HEK293 (cell line): Measurements from ENCODE around the gene ERMP1.

Source experiments
- GFI1B ChIP-seq: fragments of 450-650 bp; formaldehyde crosslinking; IDR thresholded peaks from 2 replicates; pipeline ENCODE4 v1.5.1; 2016; ENCODE audit warnings: missing biosample characterization, missing genetic modification characterization
- IKZF3 ChIP-seq: fragments of 450-650 bp; IDR thresholded peaks from 2 replicates; pipeline ENCODE4 v1.5.0; 2018; ENCODE audit warnings: missing biosample characterization, mild to moderate bottlenecking, missing genetic modification characterization, moderate library complexity
- KLF17 ChIP-seq: fragments of 450-650 bp; formaldehyde crosslinking; IDR thresholded peaks from 2 replicates; pipeline ENCODE4 v1.5.1; 2016; ENCODE audit warnings: missing biosample characterization, missing genetic modification characterization
- SCRT2 ChIP-seq: fragments of 450-650 bp; formaldehyde crosslinking; IDR thresholded peaks from 2 replicates; pipeline ENCODE4 v1.5.1; 2016; ENCODE audit warnings: missing biosample characterization, missing genetic modification characterization
- ZBTB20 ChIP-seq: fragments of 450-650 bp; formaldehyde crosslinking; IDR thresholded peaks from 2 replicates; pipeline ENCODE4 v1.5.1; 2016; ENCODE audit warnings: missing biosample characterization, missing genetic modification characterization
- ZBTB6 ChIP-seq: fragments of 450-650 bp; formaldehyde crosslinking; IDR thresholded peaks from 2 replicates; pipeline ENCODE4 v1.5.1; 2017; ENCODE audit warnings: missing biosample characterization, missing genetic modification characterization
- ZBTB8A ChIP-seq: fragments of 450-650 bp; formaldehyde crosslinking; IDR thresholded peaks from 2 replicates; pipeline ENCODE4 v1.5.1; 2016; ENCODE audit warnings: missing biosample characterization, missing genetic modification characterization
- ZNF16 ChIP-seq: fragments of 450-650 bp; formaldehyde crosslinking; IDR thresholded peaks from 2 replicates; pipeline ENCODE4 v1.5.1; 2016; ENCODE audit warnings: low read depth, missing biosample characterization, missing genetic modification characterization
- ZNF169 ChIP-seq: fragments of 450-650 bp; formaldehyde crosslinking; IDR thresholded peaks from 2 replicates; pipeline ENCODE4 v1.5.1; 2016; ENCODE audit warnings: missing biosample characterization, missing genetic modification characterization
- ZNF221 ChIP-seq: fragments of 450-650 bp; formaldehyde crosslinking; IDR thresholded peaks from 2 replicates; pipeline ENCODE4 v1.5.1; 2017; ENCODE audit warnings: missing biosample characterization, missing genetic modification characterization, borderline replicate concordance
- ZNF223 ChIP-seq: fragments of 450-650 bp; formaldehyde crosslinking; IDR thresholded peaks from 2 replicates; pipeline ENCODE4 v1.5.1; 2016; ENCODE audit warnings: missing biosample characterization, missing genetic modification characterization
- ZNF23 ChIP-seq: fragments of 450-650 bp; formaldehyde crosslinking; IDR thresholded peaks from 2 replicates; pipeline ENCODE4 v1.5.1; 2016; ENCODE audit warnings: missing biosample characterization, missing genetic modification characterization, borderline replicate concordance
- ZNF292 ChIP-seq: fragments of 450-650 bp; formaldehyde crosslinking; IDR thresholded peaks from 2 replicates; pipeline ENCODE4 v1.5.1; 2016; ENCODE audit warnings: low read depth, missing biosample characterization, missing genetic modification characterization, borderline replicate concordance
- ZNF350 ChIP-seq: fragments of 450-650 bp; formaldehyde crosslinking; IDR thresholded peaks from 2 replicates; pipeline ENCODE4 v1.5.0; 2017; ENCODE audit warnings: missing biosample characterization, mild to moderate bottlenecking, missing genetic modification characterization
- ZNF37A ChIP-seq: fragments of 450-650 bp; IDR thresholded peaks from 2 replicates; pipeline ENCODE4 v1.5.1; 2018; ENCODE audit warnings: missing biosample characterization, missing genetic modification characterization
- ZNF48 ChIP-seq: fragments of 450-650 bp; formaldehyde crosslinking; IDR thresholded peaks from 2 replicates; pipeline ENCODE4 v1.5.1; 2016; ENCODE audit warnings: missing biosample characterization, missing genetic modification characterization
- ZNF558 ChIP-seq: fragments of 450-650 bp; formaldehyde crosslinking; IDR thresholded peaks from 2 replicates; pipeline ENCODE4 v1.5.1; 2016; ENCODE audit warnings: missing biosample characterization, missing genetic modification characterization
- ZNF560 ChIP-seq: fragments of 450-650 bp; formaldehyde crosslinking; IDR thresholded peaks from 2 replicates; pipeline ENCODE4 v1.5.1; 2017; ENCODE audit warnings: missing biosample characterization, missing genetic modification characterization, borderline replicate concordance
- ZNF571 ChIP-seq: fragments of 450-650 bp; formaldehyde crosslinking; IDR thresholded peaks from 2 replicates; pipeline ENCODE4 v1.5.0; 2017; ENCODE audit warnings: missing biosample characterization, missing genetic modification characterization
- ZNF639 ChIP-seq: fragments of 450-650 bp; formaldehyde crosslinking; IDR thresholded peaks from 2 replicates; pipeline ENCODE4 v1.5.1; 2016; ENCODE audit warnings: missing biosample characterization, missing genetic modification characterization
- ZNF654 ChIP-seq: fragments of 450-650 bp; formaldehyde crosslinking; IDR thresholded peaks from 2 replicates; pipeline ENCODE4 v1.5.1; 2016; ENCODE audit warnings: low read depth, missing biosample characterization, missing genetic modification characterization
- ZNF768 ChIP-seq: fragments of 450-650 bp; formaldehyde crosslinking; IDR thresholded peaks from 2 replicates; pipeline ENCODE4 v1.5.1; 2018; ENCODE audit warnings: missing biosample characterization, mild to moderate bottlenecking, missing genetic modification characterization
- ZSCAN16 ChIP-seq: fragments of 450-650 bp; formaldehyde crosslinking; IDR thresholded peaks from 2 replicates; pipeline ENCODE4 v1.5.1; 2016; ENCODE audit warnings: missing biosample characterization, missing genetic modification characterization
- ZSCAN5A ChIP-seq: fragments of 450-650 bp; formaldehyde crosslinking; IDR thresholded peaks from 2 replicates; pipeline ENCODE4 v1.5.1; 2016; ENCODE audit warnings: missing biosample characterization, missing genetic modification characterization
- TF ChIP-seq, protein P1 (sequence below): fragments of 450-650 bp; formaldehyde crosslinking; IDR thresholded peaks from 2 replicates; pipeline ENCODE4 v1.5.1; 2016; ENCODE audit warnings: missing biosample characterization, missing genetic modification characterization, borderline replicate concordance
- TF ChIP-seq, protein P2 (sequence below): fragments of 450-650 bp; formaldehyde crosslinking; IDR thresholded peaks from 2 replicates; pipeline ENCODE4 v1.5.1; 2016; ENCODE audit warnings: missing biosample characterization, missing genetic modification characterization, low read depth
- TF ChIP-seq, protein P3 (sequence below): fragments of 450-650 bp; formaldehyde crosslinking; IDR thresholded peaks from 2 replicates; pipeline ENCODE4 v1.5.1; 2016; ENCODE audit warnings: missing biosample characterization, missing genetic modification characterization
- TF ChIP-seq, protein P4 (sequence below): fragments of 450-650 bp; formaldehyde crosslinking; optimal IDR thresholded peaks from 2 replicates; pipeline ENCODE3; 2016; ENCODE audit warnings: missing biosample characterization, mild to moderate bottlenecking, missing genetic modification characterization

The ERMP1 gene

DNA sequence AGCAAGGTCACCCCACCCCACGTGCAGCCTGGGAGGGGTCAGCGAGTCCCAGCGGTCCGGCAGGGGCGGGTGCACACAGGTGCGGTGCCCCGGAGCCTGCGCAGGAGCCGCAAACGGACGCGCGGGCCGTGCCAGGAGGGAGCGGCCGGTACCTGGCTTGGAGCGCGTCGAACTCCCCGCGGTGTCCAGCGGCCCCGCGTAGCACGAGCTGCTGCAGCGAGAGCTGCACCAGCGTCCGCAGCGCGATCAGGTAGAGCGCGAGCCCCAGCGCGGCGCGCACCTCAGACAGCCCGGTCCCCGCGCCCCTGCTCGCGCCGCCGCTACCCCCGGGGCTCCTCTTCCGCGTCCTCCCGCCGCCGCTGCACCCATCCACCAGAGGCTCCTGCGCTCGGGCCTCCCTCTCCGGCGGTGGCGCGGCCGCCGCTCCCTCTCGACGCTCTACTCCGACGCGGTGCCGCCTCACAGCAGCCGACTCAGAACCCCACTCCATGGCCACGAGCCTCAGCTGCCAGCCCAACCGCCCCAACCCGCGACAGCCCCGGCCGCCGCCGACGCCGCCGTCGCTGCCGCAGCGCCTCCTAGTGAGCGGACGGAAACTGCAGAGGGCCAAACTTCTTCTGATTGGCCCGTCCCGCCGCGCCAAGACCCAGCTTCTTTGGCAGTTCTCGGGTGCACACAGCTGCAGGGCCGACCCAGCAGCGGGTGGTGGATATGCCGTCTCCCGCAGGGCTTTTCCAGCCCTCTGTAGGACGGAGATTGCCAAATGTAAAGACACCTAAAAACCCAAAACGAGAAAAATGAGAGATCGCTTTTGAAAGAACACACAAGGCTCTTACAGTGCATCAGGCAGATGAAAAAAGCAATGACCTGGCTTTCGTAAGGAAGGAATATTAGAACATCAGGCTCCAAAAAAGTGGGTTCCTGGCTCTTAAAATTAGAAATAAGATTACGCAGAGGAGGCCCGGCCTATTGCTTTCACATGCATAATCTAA is at the start of gene ERMP1 (continued):
- TF ChIP-seq ZNF292 (tag by site-specific recombination) (no peak), ZNF768 (tag by site-specific recombination) (no peak), GFI1B (no peak), KLF17 (tag by site-specific recombination) (0 out of 2 replicates have a peak, but pooled peaks have one; percentile 23), ZNF654 (tag by site-specific recombination) (no peak), ZNF37A (tag by site-specific recombination) (no peak), SCRT2 (tag by site-specific recombination) (no peak), IKZF3 (tag by site-specific recombination) (no peak), ZSCAN5A (tag by site-specific recombination) (0 out of 2 replicates have a peak, but pooled peaks have one; percentile 7), ZSCAN16 (tag by site-specific recombination) (no peak), ZNF48 (tag by site-specific recombination) (no peak), ZNF169 (tag by site-specific recombination) (no peak), ZBTB8A (tag by site-specific recombination) (peak; percentile 64), ZNF223 (tag by site-specific recombination) (no peak), ZNF221 (tag by site-specific recombination) (no peak), ZBTB20 (tag by site-specific recombination) (peak; percentile 65), ZNF558 (tag by site-specific recombination) (no peak), ZNF16 (tag by site-specific recombination) (no peak), ZNF350 (tag by site-specific recombination) (no peak), ZNF23 (tag by site-specific recombination) (no peak), ZNF639 (tag by site-specific recombination) (no peak), ZNF571 (tag by site-specific recombination) (no peak), ZNF560 (no peak), ZBTB6 (tag by site-specific recombination) (no peak; the same call in 1 of the 2 replicates)
- TF ChIP-seq, protein P1, sequence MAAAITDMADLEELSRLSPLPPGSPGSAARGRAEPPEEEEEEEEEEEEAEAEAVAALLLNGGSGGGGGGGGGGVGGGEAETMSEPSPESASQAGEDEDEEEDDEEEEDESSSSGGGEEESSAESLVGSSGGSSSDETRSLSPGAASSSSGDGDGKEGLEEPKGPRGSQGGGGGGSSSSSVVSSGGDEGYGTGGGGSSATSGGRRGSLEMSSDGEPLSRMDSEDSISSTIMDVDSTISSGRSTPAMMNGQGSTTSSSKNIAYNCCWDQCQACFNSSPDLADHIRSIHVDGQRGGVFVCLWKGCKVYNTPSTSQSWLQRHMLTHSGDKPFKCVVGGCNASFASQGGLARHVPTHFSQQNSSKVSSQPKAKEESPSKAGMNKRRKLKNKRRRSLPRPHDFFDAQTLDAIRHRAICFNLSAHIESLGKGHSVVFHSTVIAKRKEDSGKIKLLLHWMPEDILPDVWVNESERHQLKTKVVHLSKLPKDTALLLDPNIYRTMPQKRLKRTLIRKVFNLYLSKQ = no peak
- TF ChIP-seq, protein P2, sequence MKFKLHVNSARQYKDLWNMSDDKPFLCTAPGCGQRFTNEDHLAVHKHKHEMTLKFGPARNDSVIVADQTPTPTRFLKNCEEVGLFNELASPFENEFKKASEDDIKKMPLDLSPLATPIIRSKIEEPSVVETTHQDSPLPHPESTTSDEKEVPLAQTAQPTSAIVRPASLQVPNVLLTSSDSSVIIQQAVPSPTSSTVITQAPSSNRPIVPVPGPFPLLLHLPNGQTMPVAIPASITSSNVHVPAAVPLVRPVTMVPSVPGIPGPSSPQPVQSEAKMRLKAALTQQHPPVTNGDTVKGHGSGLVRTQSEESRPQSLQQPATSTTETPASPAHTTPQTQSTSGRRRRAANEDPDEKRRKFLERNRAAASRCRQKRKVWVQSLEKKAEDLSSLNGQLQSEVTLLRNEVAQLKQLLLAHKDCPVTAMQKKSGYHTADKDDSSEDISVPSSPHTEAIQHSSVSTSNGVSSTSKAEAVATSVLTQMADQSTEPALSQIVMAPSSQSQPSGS (tag by site-specific recombination) = no peak
- TF ChIP-seq, protein P3, sequence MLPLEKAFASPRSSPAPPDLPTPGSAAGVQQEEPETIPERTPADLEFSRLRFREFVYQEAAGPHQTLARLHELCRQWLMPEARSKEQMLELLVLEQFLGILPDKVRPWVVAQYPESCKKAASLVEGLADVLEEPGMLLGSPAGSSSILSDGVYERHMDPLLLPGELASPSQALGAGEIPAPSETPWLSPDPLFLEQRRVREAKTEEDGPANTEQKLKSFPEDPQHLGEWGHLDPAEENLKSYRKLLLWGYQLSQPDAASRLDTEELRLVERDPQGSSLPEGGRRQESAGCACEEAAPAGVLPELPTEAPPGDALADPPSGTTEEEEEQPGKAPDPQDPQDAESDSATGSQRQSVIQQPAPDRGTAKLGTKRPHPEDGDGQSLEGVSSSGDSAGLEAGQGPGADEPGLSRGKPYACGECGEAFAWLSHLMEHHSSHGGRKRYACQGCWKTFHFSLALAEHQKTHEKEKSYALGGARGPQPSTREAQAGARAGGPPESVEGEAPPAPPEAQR (tag by site-specific recombination) = no peak
- TF ChIP-seq, protein P4, sequence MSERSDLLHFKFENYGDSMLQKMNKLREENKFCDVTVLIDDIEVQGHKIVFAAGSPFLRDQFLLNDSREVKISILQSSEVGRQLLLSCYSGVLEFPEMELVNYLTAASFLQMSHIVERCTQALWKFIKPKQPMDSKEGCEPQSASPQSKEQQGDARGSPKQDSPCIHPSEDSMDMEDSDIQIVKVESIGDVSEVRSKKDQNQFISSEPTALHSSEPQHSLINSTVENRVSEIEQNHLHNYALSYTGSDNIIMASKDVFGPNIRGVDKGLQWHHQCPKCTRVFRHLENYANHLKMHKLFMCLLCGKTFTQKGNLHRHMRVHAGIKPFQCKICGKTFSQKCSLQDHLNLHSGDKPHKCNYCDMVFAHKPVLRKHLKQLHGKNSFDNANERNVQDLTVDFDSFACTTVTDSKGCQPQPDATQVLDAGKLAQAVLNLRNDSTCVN (tag by site-specific recombination) = peak; percentile 96
